ENCODE data around the gene SAMD10.

SAMD10 gene

GRCh38 chr20:63968928-63969760 lies 10.3 kb downstream of the SAMD10 start:
- peak overlapping the region; percentile 93 for H3K4me2 ChIP-seq (ENCODE audit: low read length)
- peak overlapping the region; percentile 18 for H3K27ac ChIP-seq
- TF ChIP-seq, protein P1, sequence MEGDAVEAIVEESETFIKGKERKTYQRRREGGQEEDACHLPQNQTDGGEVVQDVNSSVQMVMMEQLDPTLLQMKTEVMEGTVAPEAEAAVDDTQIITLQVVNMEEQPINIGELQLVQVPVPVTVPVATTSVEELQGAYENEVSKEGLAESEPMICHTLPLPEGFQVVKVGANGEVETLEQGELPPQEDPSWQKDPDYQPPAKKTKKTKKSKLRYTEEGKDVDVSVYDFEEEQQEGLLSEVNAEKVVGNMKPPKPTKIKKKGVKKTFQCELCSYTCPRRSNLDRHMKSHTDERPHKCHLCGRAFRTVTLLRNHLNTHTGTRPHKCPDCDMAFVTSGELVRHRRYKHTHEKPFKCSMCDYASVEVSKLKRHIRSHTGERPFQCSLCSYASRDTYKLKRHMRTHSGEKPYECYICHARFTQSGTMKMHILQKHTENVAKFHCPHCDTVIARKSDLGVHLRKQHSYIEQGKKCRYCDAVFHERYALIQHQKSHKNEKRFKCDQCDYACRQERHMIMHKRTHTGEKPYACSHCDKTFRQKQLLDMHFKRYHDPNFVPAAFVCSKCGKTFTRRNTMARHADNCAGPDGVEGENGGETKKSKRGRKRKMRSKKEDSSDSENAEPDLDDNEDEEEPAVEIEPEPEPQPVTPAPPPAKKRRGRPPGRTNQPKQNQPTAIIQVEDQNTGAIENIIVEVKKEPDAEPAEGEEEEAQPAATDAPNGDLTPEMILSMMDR (IDR thresholded peaks at IDR 0.05), result no peak
- H3K79me2 ChIP-seq, result no peaks in the 10 kb centered on the region
- no peaks in the 10 kb centered on the region for H3K9me3 ChIP-seq (ENCODE audit: control insufficient read depth, low read length)
- H3K4me3 ChIP-seq (ENCODE audit: low read depth, low read length), result peak overlapping the region; percentile 65
- peaks cover 6% of the 10 kb centered on the region for H3K4me1 ChIP-seq
- peaks cover 7% of the 10 kb centered on the region for H3K36me3 ChIP-seq (ENCODE audit: control insufficient read depth, insufficient read depth, low read length)
- no peaks in the 10 kb centered on the region for H3K27me3 ChIP-seq (ENCODE audit: control insufficient read depth, insufficient read depth, low read length)
- H3K9ac ChIP-seq, result peak overlapping the region; percentile 49
- peak overlapping the region; percentile 27 for H2AFZ ChIP-seq

DNA sequence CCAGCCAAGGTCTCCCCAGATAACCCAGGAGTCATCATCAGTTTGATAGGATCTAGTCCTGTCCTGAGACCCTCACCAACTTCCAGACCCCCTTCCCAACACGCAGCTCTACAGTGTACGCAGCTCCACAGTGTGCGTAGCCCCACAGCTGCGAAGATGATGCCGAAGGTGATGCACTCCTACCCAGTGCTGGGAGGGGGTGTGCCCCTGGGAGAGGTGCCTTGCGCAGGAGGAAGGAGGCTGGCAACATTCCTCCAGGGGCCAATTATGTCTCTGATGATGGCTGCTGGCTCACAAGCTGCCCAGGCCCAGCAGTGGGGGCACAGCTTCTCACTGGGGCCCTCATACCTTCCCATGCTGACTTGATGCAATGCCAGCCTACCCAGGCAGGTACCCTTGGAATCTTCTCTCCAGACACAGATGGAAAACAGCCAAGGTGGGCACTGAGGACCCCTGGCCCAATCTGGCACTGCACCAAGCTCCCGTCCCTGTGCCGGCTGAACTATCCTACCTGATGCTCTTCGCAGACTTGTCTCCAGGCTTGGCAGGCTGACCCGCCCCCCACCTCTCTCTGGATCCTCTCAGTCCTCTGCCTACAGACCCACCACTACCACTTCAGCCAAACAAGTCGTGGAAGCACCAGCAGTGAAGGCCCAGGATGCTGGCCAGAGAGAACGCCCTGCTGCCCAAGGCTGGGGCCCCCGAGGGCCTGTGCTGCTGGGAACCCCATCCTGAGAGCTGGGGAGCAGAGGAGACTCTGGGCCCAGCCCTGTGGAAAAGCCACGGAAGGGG lies 11.1 kb downstream of the SAMD10 start:
- peak overlapping the region; percentile 18 for H3K27ac ChIP-seq
- no peaks in the 10 kb centered on the region for H3K79me2 ChIP-seq

GRCh38 chr20:63967330-63968135 lies 11.9 kb downstream of the SAMD10 start:
- Histone ChIP-seq H3K27me3 (ENCODE audit: control insufficient read depth, insufficient read depth, low read length) (no peaks in the 10 kb centered on the region), H3K4me3 (ENCODE audit: low read depth, low read length) (no peak overlapping the region), H3K9ac (no peak overlapping the region), H3K4me1 (peaks cover 6% of the 10 kb centered on the region), H3K4me2 (ENCODE audit: low read length) (no peak overlapping the region), H3K36me3 (ENCODE audit: control insufficient read depth, insufficient read depth, low read length) (peaks cover 7% of the 10 kb centered on the region), H2AFZ (no peak overlapping the region), H3K79me2 (no peaks in the 10 kb centered on the region), H3K9me3 (ENCODE audit: control insufficient read depth, low read length) (no peaks in the 10 kb centered on the region), H3K27ac (no peak overlapping the region)
- TF ChIP-seq, protein P1 (IDR thresholded peaks at IDR 0.05), result no peak

More for the DNA sequence above, 11.1 kb downstream of the SAMD10 start:
- Histone ChIP-seq H3K4me3 (ENCODE audit: low read depth, low read length) (peak overlapping the region; percentile 65), H3K9me3 (ENCODE audit: control insufficient read depth, low read length) (no peaks in the 10 kb centered on the region), H3K27me3 (ENCODE audit: control insufficient read depth, insufficient read depth, low read length) (no peaks in the 10 kb centered on the region), H3K4me2 (ENCODE audit: low read length) (peak overlapping the region; percentile 93), H3K36me3 (ENCODE audit: control insufficient read depth, insufficient read depth, low read length) (peaks cover 7% of the 10 kb centered on the region), H2AFZ (no peak overlapping the region), H3K9ac (no peak overlapping the region), H3K4me1 (peaks cover 6% of the 10 kb centered on the region)
- TF ChIP-seq, protein P1 (IDR thresholded peaks at IDR 0.05), result no peak

- no peak overlapping the region for H3K9ac ChIP-seq
- H3K36me3 ChIP-seq (ENCODE audit: control insufficient read depth, insufficient read depth, low read length), result peaks cover 7% of the 10 kb centered on the region
- H3K4me2 ChIP-seq (ENCODE audit: low read length), result no peak overlapping the region
- peaks cover 6% of the 10 kb centered on the region for H3K4me1 ChIP-seq
- H3K79me2 ChIP-seq, result no peaks in the 10 kb centered on the region
- no peaks in the 10 kb centered on the region for H3K9me3 ChIP-seq (ENCODE audit: control insufficient read depth, low read length)
- no peak overlapping the region for H2AFZ ChIP-seq
- H3K27ac ChIP-seq, result no peak overlapping the region
- no peaks in the 10 kb centered on the region for H3K27me3 ChIP-seq (ENCODE audit: control insufficient read depth, insufficient read depth, low read length)
- no peak overlapping the region for H3K4me3 ChIP-seq (ENCODE audit: low read depth, low read length)
- TF ChIP-seq, protein P1 (IDR thresholded peaks at IDR 0.05), result no peak
Measured at GRCh38 chr20:63966944-63967322, 12.5 kb downstream of the SAMD10 start.

Data from parathyroid adenoma (tissue), 2 donors.